Keratinocyte (primary cell): ENCODE data around the gene CLEC2A.

Experiments
- EZH2 ChIP-seq: IDR thresholded peaks from one replicate; pipeline ENCODE4 v1.6.1; 2012; ENCODE audit warnings: inconsistent platforms, mild to moderate bottlenecking, low read length, moderate library complexity
- TF ChIP-seq, protein P1 (sequence below), 3 experiments: IDR thresholded peaks in 1 of 3; conservative IDR thresholded peaks in 1 of 3; optimal IDR thresholded peaks in 1 of 3; 2 replicates in 2 of 3; 3 replicates in 1 of 3; pipeline versions ENCODE3 to v1.5.1; 2011; ENCODE audit warnings: low read length in 3 of 3, mild to moderate bottlenecking in 3 of 3, moderate library complexity in 2 of 3, control low read depth in 1 of 3, inconsistent platforms in 1 of 3; ENCODE audit not compliant: insufficient read depth in 2 of 3; ENCODE audit errors: extremely low read depth in 1 of 3

GRCh38 chr12:9977916-9978315, 45.7 kb upstream of the CLEC2A start:
- TF ChIP-seq, protein P1, sequence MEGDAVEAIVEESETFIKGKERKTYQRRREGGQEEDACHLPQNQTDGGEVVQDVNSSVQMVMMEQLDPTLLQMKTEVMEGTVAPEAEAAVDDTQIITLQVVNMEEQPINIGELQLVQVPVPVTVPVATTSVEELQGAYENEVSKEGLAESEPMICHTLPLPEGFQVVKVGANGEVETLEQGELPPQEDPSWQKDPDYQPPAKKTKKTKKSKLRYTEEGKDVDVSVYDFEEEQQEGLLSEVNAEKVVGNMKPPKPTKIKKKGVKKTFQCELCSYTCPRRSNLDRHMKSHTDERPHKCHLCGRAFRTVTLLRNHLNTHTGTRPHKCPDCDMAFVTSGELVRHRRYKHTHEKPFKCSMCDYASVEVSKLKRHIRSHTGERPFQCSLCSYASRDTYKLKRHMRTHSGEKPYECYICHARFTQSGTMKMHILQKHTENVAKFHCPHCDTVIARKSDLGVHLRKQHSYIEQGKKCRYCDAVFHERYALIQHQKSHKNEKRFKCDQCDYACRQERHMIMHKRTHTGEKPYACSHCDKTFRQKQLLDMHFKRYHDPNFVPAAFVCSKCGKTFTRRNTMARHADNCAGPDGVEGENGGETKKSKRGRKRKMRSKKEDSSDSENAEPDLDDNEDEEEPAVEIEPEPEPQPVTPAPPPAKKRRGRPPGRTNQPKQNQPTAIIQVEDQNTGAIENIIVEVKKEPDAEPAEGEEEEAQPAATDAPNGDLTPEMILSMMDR (optimal IDR thresholded peaks at IDR 0.05 in 1 of 3, IDR thresholded peaks at IDR 0.05 in 1 of 3, conservative IDR thresholded peaks at IDR 0.05 in 1 of 3; ENCODE audit: extremely low read depth in 1 of 3, insufficient read depth in 2 of 3, low read length in 3 of 3), result no peak
- TF ChIP-seq EZH2, result no peak
